UCSD-AML1 (cell line): ENCODE data around the gene LYPD3.
"Not testable (repeated sequence)": the region's sequence is repeated elsewhere in the genome, so short reads cannot be mapped to it uniquely, and the experiment has no call there.

Source experiments
- DNase-seq: peaks from one replicate; lab custom pipeline; 2025; ENCODE audit not compliant: unreplicated experiment; lab: John Stamatoyannopoulos, UW

The LYPD3 gene

DNA sequence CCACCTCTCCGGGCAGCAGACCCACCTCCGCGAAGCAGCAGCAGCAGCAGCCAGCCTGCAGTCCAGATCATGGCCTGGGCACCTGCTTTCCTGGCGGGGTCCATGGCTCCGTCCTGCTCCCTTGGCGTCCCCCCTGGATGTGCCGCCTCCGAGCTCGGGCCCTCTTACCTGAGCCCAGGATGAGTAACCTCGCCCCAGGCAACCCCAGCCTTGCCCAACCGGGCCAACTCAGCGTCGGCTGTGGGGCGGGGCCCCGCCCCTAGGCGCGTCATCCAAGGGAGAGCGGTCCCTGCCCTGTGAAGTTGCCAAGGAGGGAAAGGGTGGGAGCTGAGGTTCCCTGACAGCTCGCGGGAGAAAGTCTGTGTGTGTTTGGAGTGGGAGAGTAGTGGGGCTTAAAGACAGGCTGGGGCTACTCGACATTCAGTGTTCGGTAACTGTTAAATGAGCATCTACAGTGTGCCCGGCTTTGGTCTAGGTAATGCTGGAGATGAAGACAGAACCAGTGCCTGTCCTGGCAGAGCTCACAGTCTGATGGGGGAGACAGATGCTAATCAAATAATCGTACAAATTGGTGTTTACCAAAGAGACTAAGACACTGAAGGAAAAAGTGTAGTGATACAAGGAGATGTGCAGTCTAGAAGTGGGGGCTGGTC lies at the start of gene LYPD3:
TSS of gene LYPD3 (minus strand) at position 141 of the 653 bp plus-strand sequence. CDS start at position 104, 37 bp downstream.
- no peak for DNase-seq

DNA sequence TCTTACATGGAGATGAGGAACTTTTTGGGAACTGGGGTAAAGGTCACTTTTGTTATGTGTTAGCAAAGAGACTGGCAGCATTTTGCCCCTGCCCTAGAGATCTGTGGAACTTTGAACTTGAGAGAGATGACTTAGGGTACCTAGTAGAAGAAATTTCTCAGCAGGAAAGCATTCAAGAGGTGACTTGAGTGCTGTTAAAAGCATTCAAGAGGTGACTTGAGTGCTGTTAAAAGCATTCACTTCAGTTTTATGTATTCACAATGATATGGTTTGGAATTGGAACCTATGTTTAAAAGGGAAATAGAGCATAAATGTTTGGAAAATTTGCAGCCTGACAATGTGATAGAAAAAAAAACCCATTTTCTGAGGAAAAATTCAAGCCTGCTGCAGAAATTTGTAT lies 47.0 kb upstream of the LYPD3 start:
- not testable (repeated sequence) for DNase-seq

DNA sequence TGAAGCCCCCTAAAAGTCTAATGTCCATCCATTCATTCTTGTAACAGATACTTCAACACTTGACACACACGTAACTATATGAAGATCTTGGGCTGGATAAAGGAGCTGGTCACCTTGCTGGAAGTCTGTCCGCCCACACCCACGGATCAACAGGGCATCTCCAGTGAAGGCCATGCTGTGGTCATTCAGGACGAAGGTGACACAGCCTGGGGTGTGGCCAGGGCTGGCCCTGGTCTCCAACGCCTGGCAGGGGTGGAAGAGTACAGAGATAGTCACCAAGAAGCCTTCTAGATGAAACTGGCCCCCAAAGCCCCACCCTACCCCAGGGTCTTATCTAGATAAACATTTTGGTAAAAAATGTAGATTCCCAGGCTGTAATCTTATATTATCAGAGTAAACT lies 45.9 kb upstream of the LYPD3 start:
- DNase-seq: no peak

DNA sequence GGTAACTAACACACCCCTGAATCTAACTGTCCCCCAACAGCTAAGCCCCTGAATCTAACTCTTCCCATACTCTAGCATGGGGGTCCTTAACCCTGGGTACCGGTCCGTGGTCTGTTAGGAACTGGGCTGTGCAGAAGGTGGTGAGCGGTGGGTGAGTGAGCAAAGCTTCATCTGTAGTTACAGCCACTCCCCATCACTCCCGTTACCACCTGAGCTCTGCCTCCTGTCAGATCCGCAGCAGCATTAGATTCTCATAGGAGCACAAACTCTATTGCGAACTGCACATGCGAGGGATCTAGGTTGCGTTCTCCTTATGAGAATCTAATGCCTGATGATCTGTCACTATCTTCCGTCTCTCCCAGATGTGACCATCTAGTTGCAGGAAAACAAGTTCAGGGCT lies 45.3 kb upstream of the LYPD3 start:
- DNase-seq: no peak

DNA sequence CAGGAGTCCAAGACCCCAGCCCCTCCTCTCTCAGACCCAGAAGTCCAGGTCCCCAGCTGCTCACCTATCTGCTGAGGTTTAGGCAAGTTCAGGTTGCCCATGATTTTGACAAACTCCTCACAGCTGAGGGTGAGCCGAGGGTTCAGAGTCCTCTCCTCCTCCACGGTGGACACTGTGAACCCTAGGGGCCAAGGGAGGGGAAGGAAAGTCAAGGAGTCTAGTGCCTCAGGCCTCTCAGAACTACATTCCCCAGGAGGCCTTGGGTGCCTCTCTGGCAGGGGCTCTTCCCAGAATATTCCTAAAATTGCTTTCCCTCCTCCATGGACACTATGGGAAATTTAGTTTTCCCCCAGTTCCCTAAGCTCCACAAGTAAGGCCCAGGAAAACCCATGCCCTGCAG lies 42.5 kb upstream of the LYPD3 start:
- DNase-seq: no peak

DNA sequence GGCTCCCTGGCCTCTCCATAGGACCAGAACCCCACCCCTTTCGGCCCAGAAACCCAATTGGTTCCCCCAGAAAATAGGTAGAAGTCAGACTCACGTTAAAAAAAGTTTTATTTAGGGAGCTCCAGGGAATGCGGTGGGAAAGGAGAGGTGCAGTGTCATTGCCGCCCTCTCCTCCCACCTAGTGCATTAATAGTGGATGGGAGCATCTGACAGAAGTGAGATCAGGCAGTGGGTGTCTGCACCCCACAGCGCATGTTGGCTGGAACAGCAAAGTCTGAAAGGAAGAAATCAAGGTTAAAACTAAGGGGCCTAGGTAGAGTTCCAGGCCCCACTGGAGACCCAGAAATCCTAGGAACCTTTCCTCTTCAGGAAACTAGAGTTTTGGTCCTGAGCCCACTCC lies 41.2 kb upstream of the LYPD3 start:
- no peak for DNase-seq

DNA sequence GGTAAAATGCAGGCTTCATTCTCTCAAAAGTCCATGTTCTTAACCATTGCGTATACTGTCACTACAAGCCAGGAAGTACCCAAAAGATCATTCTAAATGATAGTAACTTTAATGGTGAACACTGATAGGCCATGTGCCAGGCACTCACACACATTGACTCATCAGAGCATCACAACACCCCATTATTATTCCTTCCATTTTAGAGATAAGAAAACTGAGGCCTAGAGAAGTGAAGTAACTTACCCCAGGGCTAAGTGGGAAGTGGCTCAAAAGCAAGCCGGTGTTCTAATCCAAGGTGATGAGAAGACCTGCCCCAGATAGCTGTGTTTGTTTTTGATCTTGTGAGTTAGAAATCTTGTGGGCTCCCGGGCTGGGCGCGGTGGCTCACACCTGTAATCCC lies 40.5 kb upstream of the LYPD3 start:
- DNase-seq: no peak

DNA sequence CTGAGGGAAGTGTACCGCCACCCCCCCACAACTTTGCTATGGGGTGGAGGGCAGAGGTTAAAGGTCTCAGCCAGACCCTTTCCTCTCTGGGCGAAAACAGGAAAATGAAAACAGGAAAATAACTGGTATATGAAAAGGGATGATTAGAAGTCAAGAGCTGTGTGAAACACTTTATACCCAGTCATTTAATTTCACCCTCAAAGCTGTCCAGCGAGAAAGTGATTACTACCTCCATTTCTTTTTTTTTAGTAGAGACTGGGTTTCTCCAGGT lies 39.7 kb upstream of the LYPD3 start:
- DNase-seq: no peak

DNA sequence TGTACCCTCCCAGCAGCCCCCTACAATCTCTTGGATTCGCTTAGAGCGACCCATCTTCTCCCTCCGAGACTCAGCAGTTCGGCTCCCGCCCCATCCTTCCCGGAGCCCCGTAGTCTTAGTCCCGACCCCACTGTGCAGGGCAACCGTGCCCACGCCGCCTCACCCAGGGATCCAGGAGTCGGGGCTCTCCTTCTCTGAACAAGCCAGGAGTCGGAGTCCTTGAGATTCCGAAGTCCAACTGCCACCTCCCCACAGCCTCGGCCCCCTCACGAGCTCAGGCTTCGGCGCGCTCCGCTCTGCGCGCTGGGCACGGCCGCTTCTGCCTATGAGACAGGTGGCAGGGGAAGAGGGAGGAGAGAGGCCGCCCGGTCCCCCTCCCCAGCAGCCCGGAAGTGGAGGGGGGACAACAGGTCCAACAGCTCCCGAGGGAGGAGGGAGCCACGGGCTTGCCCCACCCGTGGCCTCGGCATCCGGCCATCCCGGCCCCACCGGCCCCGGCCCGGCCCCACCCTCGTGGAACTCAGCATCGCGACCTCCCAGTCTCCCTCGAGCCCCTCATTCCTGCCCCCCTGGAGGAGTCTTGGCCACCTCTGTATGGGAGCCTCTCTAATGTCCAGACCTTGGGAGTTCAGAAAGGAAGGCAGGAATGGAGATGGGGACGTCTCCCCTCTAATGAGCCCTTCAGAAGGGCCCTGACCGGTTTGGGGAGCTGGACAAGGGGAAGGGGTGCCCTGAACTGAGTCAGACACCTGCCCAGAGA lies 39.2 kb upstream of the LYPD3 start, which contains the start of gene PHLDB3:
TSS of gene PHLDB3 (minus strand) at position 321 of the 760 bp plus-strand sequence. CDS start 628 bp downstream, outside the sequence.
- DNase-seq: no peak

DNA sequence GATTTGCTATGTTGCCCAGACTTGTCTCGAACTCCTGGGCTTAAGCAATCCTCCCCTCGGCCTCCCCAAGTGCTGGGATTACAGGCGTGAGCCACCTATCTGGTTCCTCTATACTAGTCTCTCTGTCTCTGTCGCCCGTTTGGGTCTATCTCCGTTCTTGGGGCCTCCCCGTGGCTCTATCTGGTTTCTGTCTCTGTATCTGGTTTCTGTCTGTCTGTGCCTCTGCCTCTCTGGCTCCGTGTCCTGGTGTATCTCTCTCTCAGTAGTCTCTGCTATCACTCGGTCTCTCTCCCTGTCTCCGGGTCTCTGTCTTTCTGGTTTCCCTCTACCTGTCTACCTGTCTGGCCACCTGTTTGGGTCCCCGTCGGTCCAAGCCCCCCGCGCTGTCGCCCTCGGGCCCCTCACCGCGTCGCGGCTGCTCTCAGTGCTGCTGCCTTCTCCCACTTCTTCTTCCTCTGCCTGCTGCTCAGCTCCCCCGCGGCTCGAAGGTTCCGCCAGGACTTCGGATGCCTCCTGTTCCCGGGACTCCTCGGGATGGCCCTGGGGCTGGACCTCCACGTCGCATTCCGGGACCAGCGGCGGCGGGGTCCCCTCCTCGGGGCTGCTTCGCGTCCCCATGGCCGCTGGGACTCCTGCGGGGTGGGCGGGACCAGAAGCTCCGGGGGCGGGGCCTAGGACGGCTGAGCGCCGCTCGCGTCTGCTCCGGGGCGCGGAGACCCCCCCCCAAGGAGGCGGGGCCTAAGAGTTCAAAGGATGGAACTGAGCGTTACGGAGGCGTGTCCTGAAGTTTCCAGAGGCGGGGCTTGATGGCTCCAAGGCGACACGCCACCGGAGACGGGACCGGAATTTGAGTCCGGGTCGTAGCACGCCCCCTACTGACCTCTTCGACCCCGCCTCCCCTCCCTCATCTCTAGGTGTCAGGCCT lies 38.4 kb upstream of the LYPD3 start:
- peak; percentile 98 for DNase-seq

DNA sequence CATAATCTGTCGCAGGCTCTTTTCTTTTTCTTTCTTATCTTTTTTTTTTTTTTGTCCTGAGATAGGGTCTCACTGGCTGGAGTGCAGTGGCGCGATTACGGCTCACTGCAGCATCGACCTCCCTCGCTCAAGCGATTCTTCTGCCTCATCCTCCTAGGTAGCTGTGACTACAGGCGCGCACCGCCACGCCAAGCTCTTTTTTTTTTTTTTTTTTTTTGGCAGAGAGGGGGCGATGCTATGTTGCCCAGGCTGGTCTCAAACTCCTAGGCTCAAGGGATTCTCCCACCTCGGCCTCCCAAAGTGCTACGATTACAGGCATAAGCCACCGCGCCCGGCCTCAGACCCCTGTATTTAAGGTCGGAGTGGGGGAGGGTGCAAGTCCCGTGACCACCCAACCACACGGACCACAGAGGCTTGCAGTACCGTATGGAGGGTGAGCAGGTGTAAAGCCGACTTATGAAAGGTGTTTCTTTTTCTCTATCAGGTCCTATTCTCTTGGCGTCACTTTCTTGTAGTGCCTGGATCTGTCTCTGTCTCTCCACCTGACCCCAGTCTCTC lies 37.1 kb upstream of the LYPD3 start:
- DNase-seq: no peak

DNA sequence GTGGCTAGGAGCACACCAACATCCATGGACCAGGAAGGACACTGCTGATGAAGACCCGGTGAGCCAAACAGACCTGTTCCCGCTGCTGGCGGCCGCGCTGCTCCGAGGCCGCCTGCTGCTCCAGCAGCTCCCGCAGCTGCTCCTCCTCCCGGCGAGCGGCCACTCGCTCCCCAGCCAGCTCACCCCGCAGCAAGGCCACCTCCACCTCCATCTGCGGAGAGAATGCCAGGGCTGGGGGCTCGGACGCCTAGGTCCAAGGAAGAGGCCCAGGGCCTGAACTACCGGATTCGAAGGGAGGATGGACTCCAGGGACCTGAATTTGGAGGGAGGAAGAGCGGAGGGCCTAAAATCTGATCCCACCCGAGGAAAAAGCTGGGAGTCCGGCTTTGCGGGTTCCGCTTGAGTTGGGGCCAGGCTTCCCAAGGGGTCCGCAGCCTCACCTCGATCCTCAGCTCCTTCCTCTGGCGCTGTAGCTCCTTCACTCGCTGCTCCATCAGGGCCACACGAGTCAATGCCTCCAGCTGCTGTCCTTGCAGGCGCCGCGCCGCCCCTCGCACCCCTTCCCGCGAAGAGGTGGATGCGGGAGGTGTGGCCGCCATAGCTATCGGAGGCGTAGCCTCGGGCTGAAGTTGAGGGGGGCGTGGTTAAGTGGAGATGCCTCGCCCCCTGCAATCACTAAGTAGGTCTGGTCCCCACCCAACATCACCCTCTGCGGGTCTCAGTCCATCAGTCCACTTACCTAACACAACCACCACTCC lies 36.4 kb upstream of the LYPD3 start:
- DNase-seq: no peak

DNA sequence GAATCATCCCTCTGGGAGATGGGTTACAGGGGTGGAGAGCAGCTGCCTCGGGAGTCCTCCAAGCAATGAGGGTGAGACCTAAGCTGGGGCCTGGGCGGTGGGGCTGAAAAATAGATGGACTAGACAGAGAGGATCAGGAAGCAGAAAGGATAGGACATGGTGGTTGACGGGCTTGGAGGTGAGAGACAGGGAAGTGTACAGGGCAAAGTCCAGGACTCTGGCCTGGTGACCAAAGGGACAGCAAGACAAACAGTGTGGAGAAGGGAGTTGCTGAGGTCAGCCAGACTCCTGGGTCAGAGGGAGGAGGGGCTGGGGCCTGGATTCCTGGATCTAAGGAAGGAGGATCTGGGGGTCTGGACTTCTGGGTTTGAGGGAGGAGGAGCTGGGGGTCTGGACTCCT lies 33.6 kb upstream of the LYPD3 start:
- no peak for DNase-seq

DNA sequence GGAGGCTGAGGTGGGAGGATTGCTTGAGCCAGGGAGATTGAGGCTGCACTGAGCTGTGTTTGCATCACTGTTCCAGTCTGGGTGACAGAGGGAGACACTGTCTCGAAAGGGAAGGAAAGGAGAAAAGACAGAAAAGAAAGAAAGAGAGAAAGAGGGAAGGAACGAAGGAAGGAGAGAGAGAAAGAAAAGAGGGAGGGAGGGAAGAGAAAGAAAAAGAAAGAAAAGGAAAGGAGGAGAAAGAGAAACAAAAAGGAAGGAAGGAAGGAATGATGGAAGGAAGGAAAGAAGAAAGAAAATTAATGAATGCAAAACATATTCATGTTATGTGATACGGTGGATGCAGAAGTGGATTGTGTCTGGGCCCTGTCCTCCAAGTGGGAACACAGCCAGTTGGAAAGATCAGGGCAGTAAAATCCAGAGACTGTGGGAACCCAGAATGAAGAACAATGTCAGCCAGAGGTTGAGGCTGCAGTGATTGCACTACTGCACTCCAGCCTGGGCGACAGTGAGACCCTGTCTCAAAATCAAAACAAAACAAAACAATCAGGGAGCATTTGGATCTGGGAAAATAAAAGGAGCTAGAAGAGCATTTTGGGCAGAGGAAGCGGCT lies 32.9 kb upstream of the LYPD3 start:
- no peak for DNase-seq

DNA sequence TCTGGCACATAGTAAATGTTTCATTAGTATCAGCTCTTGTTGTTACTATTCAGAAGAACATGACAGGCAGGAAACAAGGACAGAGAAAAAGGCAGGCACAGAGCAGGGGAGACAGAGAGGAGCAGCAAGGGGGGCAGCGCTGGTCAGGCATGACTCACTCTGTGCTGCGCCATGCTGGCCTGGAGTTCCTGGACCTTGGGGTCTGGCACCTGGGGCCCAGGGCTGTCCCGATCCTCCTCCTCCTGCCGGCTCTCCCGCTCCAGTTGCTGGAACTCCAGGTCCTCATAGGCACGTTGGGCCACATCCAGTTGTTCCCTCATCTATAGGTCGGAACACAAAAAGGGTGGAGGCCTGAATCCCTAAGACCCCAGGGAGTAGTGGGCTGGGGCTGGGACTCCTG lies 31.6 kb upstream of the LYPD3 start:
- DNase-seq: no peak

DNA sequence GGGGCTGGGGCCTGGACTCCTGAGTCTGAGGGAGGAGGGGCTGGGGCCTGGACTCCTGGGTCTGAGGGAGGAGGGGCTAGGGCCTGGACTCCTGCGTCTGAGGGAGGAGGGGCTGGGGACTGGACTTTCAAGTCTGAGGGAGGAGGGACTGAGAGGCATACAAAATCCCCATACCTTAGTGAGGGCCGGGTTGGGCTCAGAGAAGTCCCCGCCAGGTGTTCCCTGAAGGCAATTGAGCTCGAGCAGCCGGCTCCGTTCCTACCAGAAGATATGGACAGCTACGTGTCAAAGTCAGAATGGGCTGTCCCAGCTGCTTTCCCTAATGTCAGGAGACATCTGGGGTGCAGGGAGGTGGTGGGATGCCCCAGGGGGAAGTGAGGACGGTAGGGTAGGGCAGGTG lies 29.7 kb upstream of the LYPD3 start:
- no peak for DNase-seq

DNA sequence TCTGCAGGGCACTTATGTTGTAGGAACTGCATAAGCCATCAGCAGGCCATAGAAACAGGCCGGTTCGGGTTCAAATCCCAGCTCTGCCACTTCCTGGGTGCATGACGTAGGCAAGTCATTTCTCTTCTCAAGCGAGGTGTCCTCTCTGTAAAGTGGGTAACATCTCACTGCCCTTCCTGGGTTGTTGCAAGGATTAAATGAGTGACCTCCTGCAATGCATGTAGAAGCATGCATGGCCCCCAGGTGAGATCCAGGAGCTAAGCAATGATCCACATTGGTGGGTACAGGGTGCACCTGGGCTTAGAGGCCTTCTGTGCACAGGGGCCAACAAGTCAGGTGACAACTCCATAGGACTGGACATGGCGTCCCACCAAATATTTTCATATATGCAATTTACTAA lies 25.4 kb upstream of the LYPD3 start:
- DNase-seq: no peak

DNA sequence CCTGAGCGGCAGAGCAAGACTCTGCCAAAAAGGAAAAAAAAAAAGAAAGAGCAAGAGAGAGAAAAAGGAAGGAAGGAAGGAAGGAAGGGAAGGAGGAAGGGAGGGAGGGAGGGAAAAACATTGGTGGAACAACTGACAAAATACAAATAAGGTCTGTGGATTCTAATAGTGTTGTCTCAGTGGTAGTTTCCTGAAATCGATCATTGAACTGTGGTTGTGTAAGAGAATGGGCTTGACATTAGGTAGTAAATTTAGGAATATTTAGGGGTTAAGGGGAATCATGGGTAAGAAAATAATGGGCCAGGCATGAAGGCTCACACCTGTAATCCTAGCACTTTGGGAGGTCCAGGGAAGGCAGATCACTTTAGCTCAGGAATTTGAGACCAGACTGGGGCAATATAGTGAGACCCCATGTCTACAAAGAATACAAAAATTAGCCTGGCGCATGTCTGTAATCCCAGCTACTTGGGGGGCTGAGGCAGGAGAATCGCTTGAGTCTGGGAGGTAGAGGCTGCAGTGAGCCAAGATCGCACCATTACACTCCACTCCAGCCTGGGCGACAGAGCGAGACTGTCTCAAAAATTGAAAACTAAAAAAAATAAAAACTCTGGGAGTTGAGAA lies 24.7 kb upstream of the LYPD3 start:
- DNase-seq: no peak

DNA sequence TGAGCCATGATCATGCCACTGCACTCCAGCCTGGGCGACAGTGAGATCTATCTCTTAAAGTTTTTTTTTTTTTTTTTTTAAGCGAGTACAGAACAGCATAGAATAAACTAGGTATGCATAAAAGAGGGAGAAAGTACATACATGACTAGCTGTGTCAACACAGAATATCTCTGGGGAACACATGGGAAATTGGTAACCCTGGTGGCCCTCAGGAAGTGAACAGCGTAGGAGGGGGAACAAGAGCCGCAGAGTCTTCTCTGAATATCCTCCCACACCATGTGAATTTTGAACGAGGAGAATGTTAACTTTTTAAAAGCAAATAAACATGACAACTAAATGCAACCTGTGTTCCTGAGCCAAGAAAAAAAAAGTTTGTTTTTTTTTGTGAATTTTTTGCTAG lies 23.9 kb upstream of the LYPD3 start:
- DNase-seq: peak; percentile 20

DNA sequence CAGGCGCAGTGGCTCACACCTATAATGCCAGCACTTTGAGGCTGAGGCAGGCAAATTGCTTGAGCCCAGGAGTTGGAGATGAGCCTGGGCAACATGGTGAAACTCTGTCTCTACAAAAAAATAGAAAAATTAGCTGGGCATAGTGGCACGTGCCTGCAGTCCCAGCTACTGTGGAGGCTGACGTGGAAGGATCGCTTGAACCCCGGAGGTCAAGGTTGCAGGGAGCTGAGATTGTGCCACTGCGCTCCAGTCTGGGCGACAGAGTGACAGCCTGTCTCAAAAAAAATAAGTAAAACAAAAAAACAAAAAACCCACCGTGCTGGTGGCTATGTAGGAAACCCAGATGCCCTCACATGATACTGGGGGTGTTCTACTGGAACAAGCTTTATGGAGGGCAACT lies 22.8 kb upstream of the LYPD3 start:
- no peak for DNase-seq
